GM20000 (cell line): ENCODE measurements around the gene PHC3.
"Not testable (repeated sequence)": the region's sequence is repeated elsewhere in the genome, so short reads cannot be mapped to it uniquely, and the experiment has no call there.

Experiments
- DNase-seq: peaks from one replicate; pipeline ENCODE4 v3.0.0; 2012; ENCODE audit warnings: low spot score
- CTCF ChIP-seq: IDR thresholded peaks from 2 replicates; pipeline ENCODE4 v1.5.1; 2012; ENCODE audit warnings: mild to moderate bottlenecking, control low read depth; ENCODE audit errors: extremely low read depth, missing control alignments

The PHC3 gene

DNA sequence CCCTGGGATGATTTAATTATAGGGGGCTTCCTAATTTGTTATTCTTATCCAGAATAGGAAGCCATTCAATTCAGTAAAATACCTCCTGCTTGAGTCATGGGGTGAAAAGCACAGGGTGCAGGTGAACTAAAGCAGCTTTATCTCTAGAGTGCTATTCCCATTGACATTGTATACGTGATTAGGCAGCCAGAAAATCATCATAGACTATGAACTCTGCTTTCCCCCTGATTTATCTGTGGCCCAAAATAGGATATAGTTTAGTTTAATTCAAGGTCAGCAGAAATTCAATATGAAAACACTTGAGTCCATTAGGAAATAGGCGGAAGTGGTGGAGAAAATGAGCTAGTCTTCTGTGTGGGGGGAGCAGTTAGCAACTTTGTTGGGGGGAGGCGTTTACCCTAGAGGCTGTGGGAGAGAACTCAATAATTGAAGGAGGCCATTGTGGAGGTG lies 22.5 kb upstream of the PHC3 start:
- no peak for TF ChIP-seq CTCF
- no peak for DNase-seq

DNA sequence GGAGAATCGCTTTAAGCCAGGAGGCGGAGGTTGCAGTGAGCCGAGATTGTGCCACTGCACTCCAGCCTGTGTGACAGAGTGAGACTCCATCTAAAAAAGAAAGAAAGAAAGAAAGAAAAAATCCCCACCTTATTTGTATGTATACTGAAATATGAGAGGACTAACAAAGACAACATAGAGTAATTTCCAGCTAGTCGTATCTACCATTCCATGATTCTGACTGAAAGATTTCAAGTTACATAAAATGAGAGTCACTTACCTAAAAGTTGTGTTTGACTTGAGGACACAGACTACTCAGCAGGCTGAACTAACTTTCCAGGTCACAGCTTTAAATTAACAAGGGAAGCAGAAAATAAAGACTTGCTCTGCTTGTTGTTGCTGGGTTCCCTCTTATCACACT lies 21.9 kb upstream of the PHC3 start:
- DNase-seq: no peak
- no peak for TF ChIP-seq CTCF

DNA sequence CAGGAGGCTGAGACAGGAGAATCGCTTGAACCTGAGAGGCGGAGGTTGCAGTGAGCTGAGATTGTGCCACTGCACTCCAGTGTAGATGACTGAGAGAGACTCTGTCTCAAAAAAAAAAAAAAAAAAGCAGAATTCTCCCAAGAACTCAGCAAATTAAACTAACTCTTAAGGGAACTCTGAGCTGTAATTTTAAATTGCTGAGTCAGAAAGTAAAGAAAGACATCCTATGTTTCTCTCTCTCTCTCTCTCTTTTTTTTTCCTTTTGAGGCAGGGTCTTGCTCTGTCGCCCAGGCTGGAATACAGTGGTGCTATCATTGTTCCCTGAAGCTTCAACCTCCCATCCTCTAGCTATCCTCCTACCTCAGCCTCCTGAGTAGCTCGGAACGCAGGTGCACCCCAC lies 20.0 kb upstream of the PHC3 start:
- DNase-seq: no peak
- TF ChIP-seq CTCF: no peak

DNA sequence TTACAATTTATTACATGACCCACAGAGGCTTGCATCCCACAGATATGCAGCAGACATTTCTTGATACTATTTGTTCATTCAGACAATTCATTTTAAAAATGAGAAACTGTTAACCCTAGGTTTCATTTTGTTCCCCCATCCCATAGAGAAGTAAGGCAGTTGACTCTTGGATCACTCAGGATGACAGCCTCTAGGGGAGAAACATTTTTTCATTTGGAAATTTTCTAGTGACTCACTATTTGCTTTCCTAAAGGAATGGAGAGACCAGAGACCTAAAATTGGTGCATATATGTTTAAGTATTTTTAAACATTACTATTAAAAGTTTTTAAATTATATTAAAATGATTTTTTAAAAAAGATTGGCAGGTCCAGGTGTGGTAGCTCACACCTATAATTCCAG lies 19.5 kb upstream of the PHC3 start:
- DNase-seq: no peak
- TF ChIP-seq CTCF: no peak

GRCh38 chr3:170196833-170197232 lies 15.3 kb upstream of the PHC3 start:
- TF ChIP-seq CTCF: no peak
- DNase-seq: no peak

DNA sequence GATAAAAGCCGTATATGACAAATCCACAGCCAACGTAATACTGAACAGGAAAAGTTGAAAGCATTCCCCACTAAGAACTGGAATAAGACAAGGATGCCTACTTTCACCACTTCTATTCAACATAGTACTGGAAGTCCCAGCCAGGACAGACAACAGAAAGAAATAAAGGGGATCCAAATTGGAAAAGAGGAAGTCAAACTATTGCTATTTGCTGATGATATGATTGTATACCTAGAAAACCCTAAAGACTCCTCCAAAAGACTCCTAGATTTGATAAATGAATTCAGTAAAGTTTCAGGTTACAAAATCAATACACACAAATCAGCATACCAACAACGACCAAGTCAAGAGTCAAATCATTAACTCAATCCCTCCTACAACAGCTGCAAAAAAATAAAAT lies 14.2 kb upstream of the PHC3 start:
- not testable (repeated sequence) for DNase-seq

GRCh38 chr3:170189398-170190256 lies 8.1 kb upstream of the PHC3 start:
- no peak for TF ChIP-seq CTCF
- no peak for DNase-seq
